Body of pancreas (tissue), 4 donors: Measurements from ENCODE around the gene FUT3.

Experiments used
- POLR2A ChIP-seq, 3 donors: fragments of 450-650 bp; IDR thresholded peaks; one replicate each; pipeline ENCODE4 v1.6.1; 2016; ENCODE audit warnings: antibody characterized with exemption in 3 of 3, mild to moderate bottlenecking in 2 of 3
- TF ChIP-seq, protein P1 (sequence below), 7 experiments: fragments of 450-650 bp in 4 of 7; fragments of 200-600 bp in 3 of 7; sonication (generic) in 3 of 7; IDR thresholded peaks; one replicate each; pipeline ENCODE4 v1.5.1; 2016 to 2019; ENCODE audit warnings: antibody characterized with exemption in 7 of 7

DNA sequence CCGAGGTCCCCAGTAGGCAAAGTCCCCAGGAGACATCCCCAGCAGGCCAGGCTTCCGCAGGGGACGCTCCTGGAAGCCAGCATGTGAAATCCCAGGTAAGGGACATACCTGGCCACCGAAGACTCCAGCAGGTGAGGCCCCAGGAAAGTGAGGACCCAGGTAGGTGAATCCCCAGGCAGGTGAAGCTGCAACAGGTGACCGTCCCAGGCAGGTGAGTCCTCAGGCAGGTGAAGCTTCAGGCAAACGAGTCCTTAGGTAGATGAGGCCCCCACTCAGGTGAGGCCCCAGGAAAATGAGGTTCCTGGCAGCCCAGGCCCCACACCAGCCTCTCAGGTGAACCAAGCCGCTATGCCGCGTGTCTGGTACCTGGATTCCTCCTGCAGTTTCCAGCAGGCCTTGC lies 20.1 kb downstream of the FUT3 start:
- TF ChIP-seq POLR2A (IDR thresholded peaks at IDR 0.05), result no peak
- TF ChIP-seq, protein P1, sequence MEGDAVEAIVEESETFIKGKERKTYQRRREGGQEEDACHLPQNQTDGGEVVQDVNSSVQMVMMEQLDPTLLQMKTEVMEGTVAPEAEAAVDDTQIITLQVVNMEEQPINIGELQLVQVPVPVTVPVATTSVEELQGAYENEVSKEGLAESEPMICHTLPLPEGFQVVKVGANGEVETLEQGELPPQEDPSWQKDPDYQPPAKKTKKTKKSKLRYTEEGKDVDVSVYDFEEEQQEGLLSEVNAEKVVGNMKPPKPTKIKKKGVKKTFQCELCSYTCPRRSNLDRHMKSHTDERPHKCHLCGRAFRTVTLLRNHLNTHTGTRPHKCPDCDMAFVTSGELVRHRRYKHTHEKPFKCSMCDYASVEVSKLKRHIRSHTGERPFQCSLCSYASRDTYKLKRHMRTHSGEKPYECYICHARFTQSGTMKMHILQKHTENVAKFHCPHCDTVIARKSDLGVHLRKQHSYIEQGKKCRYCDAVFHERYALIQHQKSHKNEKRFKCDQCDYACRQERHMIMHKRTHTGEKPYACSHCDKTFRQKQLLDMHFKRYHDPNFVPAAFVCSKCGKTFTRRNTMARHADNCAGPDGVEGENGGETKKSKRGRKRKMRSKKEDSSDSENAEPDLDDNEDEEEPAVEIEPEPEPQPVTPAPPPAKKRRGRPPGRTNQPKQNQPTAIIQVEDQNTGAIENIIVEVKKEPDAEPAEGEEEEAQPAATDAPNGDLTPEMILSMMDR (IDR thresholded peaks at IDR 0.05), result no peak
